Astrocyte (in vitro differentiated cells and primary cell): Measurements from ENCODE around the gene SARDH.

ENCODE experiments used
- CTCF ChIP-seq: IDR thresholded peaks from 2 replicates; pipeline ENCODE4 v1.5.1; 2011; ENCODE audit warnings: low read depth, mild to moderate bottlenecking, inconsistent platforms, low read length, moderate library complexity; ENCODE audit not compliant: insufficient read depth
- EZH2 ChIP-seq: IDR thresholded peaks from 2 replicates; pipeline ENCODE4 v1.6.1; 2012; ENCODE audit warnings: mild to moderate bottlenecking, low read length, inconsistent platforms; ENCODE audit not compliant: insufficient read depth

GRCh38 chr9:133619791-133620190 lies 118.4 kb downstream of the SARDH start:
- no peak for TF ChIP-seq CTCF
- no peak for TF ChIP-seq EZH2
